Nephron (organoid): Measurements from ENCODE around the gene FUCA1.
"Not testable (repeated sequence)": the region's sequence is repeated elsewhere in the genome, so short reads cannot be mapped to it uniquely, and the experiment has no call there.

ENCODE experiments used
- H3K27ac Mint-ChIP-seq, 3 experiments: 2 replicates each; pipeline ENCODE4 v1.8.0; 2020; ENCODE audit warnings: mixed read lengths in 3 of 3, mild to moderate bottlenecking in 2 of 3, moderate library complexity in 1 of 3
- H3K27me3 Mint-ChIP-seq: 2 replicates; pipeline ENCODE4 v1.8.0; 2021; ENCODE audit warnings: low read depth, mild to moderate bottlenecking, moderate library complexity, mixed read lengths
- H3K36me3 Mint-ChIP-seq: 2 replicates; pipeline ENCODE4 v1.8.0; 2020; ENCODE audit warnings: low read depth, mixed read lengths
- H3K4me1 Mint-ChIP-seq: 2 replicates; pipeline ENCODE4 v1.8.0; 2020; ENCODE audit warnings: mixed read lengths
- H3K4me3 Mint-ChIP-seq, 3 experiments: 2 replicates each; pipeline ENCODE4 v1.8.0; 2020; ENCODE audit warnings: mild to moderate bottlenecking in 3 of 3, mixed read lengths in 3 of 3, moderate library complexity in 2 of 3
- H3K9me3 Mint-ChIP-seq: 2 replicates; pipeline ENCODE4 v1.8.0; 2020; ENCODE audit warnings: mixed read lengths
- CTCF ChIP-seq, 3 experiments: fragments of 200-600 bp; sonication (generic); IDR thresholded peaks; one replicate each; pipeline ENCODE4 v1.5.0; 2021; ENCODE audit warnings: antibody characterized with exemption in 3 of 3; ENCODE audit not compliant: unreplicated experiment in 3 of 3

Gene FUCA1

GRCh38 chr1:23906731-23907130, 38.6 kb upstream of the FUCA1 start:
- Mint-ChIP-seq H3K4me1 (peaks cover 5% of the 10 kb centered on the region), H3K9me3 (no peaks in the 10 kb centered on the region), H3K4me3 (no peak overlapping the region), H3K27me3 (peaks cover 59% of the 10 kb centered on the region), H3K36me3 (no peaks in the 10 kb centered on the region), H3K27ac (no peak overlapping the region)
- TF ChIP-seq CTCF (IDR thresholded peaks at IDR 0.05; ENCODE audit: unreplicated experiment in 3 of 3): no peak

- peaks cover 5% of the 10 kb centered on the region for H3K4me1 Mint-ChIP-seq
- no peaks in the 10 kb centered on the region for H3K9me3 Mint-ChIP-seq
- peaks cover 71% of the 10 kb centered on the region for H3K27me3 Mint-ChIP-seq
- no peak overlapping the region for H3K4me3 Mint-ChIP-seq
- H3K27ac Mint-ChIP-seq: no peak overlapping the region
- TF ChIP-seq CTCF (IDR thresholded peaks at IDR 0.05; ENCODE audit: unreplicated experiment in 3 of 3): no peak
- H3K36me3 Mint-ChIP-seq: no peaks in the 10 kb centered on the region
Measured at GRCh38 chr1:23905461-23906025, 37.5 kb upstream of the FUCA1 start.

GRCh38 chr1:23904748-23905357, 36.8 kb upstream of the FUCA1 start:
- Mint-ChIP-seq H3K27me3 (peaks cover 74% of the 10 kb centered on the region), H3K27ac (no peak overlapping the region), H3K9me3 (no peaks in the 10 kb centered on the region), H3K4me3 (peak overlapping the region; percentile 1 to 57 (median 42)), H3K36me3 (no peaks in the 10 kb centered on the region), H3K4me1 (peaks cover 5% of the 10 kb centered on the region)
- no peak for TF ChIP-seq CTCF (IDR thresholded peaks at IDR 0.05; ENCODE audit: unreplicated experiment in 3 of 3)

GRCh38 chr1:23903754-23904153, 35.7 kb upstream of the FUCA1 start:
- Mint-ChIP-seq H3K36me3 (no peaks in the 10 kb centered on the region), H3K27ac (no peak overlapping the region)

GRCh38 chr1:23902321-23903278, 34.5 kb upstream of the FUCA1 start:
- Mint-ChIP-seq H3K4me3 (peak overlapping the region; percentile 62 to 70 (median 65)), H3K36me3 (no peaks in the 10 kb centered on the region), H3K27ac (no peak overlapping the region), H3K4me1 (no peaks in the 10 kb centered on the region), H3K27me3 (peaks cover 79% of the 10 kb centered on the region), H3K9me3 (no peaks in the 10 kb centered on the region)
- no peak for TF ChIP-seq CTCF (IDR thresholded peaks at IDR 0.05; ENCODE audit: unreplicated experiment in 3 of 3)

More at GRCh38 chr1:23903754-23904153, 35.7 kb upstream of the FUCA1 start:
- peaks cover 83% of the 10 kb centered on the region for H3K27me3 Mint-ChIP-seq
- H3K4me3 Mint-ChIP-seq: no peak overlapping the region
- H3K4me1 Mint-ChIP-seq: no peaks in the 10 kb centered on the region
- no peaks in the 10 kb centered on the region for H3K9me3 Mint-ChIP-seq
- TF ChIP-seq CTCF (IDR thresholded peaks at IDR 0.05; ENCODE audit: unreplicated experiment in 3 of 3): no peak

GRCh38 chr1:23900017-23900416, 31.9 kb upstream of the FUCA1 start:
- H3K27ac Mint-ChIP-seq, H3K4me3 Mint-ChIP-seq, H3K4me1 Mint-ChIP-seq, H3K9me3 Mint-ChIP-seq, H3K36me3 Mint-ChIP-seq: not testable (repeated sequence)
- peaks cover 57% of the 10 kb centered on the region for H3K27me3 Mint-ChIP-seq
